Spleen (tissue), 11 donors: ENCODE measurements around the gene SACS. TPM values are rescaled to one million over a fixed set of nuclear protein-coding genes. Genes with fewer than 3 reads are reported as not detected.

Source experiments
- DNase-seq: peaks from one replicate; pipeline ENCODE4 v3.0.0-alpha.2; 2020
- H3K27ac ChIP-seq, 8 donors: fragments of 200-600 bp; sonication (generic) in 7 of 8; 1 replicate in 4 of 8; 2 replicates in 4 of 8; pipeline versions ENCODE4 v1.5.0 to v1.8.0; 2016 to 2021; ENCODE audit warnings: inconsistent platforms in 4 of 8, mild to moderate bottlenecking in 4 of 8, moderate library complexity in 1 of 8
- H3K27me3 ChIP-seq, 7 donors: fragments of 200-600 bp; sonication (generic) in 6 of 7; replicated peaks in 1 of 7; 1 replicate in 4 of 7; 2 replicates in 3 of 7; pipeline versions ENCODE4 v1.5.0 to v1.8.0; 2016 to 2021; ENCODE audit warnings: inconsistent platforms in 3 of 7, mild to moderate bottlenecking in 1 of 7
- H3K36me3 ChIP-seq, 6 donors: fragments of 200-600 bp; sonication (generic) in 5 of 6; 1 replicate in 4 of 6; 2 replicates in 2 of 6; pipeline versions ENCODE4 v1.5.0 to v1.8.0; 2016 to 2021; ENCODE audit warnings: inconsistent platforms in 2 of 6
- H3K4me1 ChIP-seq, 6 donors: fragments of 200-600 bp; sonication (generic) in 5 of 6; 1 replicate in 3 of 6; 2 replicates in 3 of 6; pipeline versions ENCODE4 v1.5.0 to v1.8.0; 2016 to 2021; ENCODE audit warnings: inconsistent platforms in 3 of 6
- H3K4me3 ChIP-seq, 8 donors: fragments of 200-600 bp; sonication (generic) in 7 of 8; 1 replicate in 4 of 8; 2 replicates in 4 of 8; pipeline versions ENCODE4 v1.5.0 to v1.8.0; 2016 to 2021; ENCODE audit warnings: inconsistent platforms in 4 of 8, mild to moderate bottlenecking in 4 of 8, moderate library complexity in 2 of 8
- H3K9me3 ChIP-seq, 8 donors: fragments of 200-600 bp; sonication (generic) in 7 of 8; 1 replicate in 4 of 8; 2 replicates in 4 of 8; pipeline versions ENCODE4 v1.5.0 to v1.8.0; 2016 to 2021; ENCODE audit warnings: inconsistent platforms in 4 of 8
- CTCF ChIP-seq, 11 experiments: fragments of 200-600 bp in 7 of 11; fragments of 450-650 bp in 4 of 11; sonication (generic) in 4 of 11; IDR thresholded peaks in 8 of 11; conservative IDR thresholded peaks in 3 of 11; 1 replicate in 7 of 11; 2 replicates in 4 of 11; pipeline versions ENCODE4 v1.4.0 to v1.8.0; 2016 to 2021; ENCODE audit warnings: antibody characterized with exemption in 11 of 11, inconsistent platforms in 4 of 11, mild to moderate bottlenecking in 1 of 11
- POLR2A ChIP-seq, 3 donors: fragments of 450-650 bp; IDR thresholded peaks; one replicate each; pipeline ENCODE4 v1.5.1; 2017; ENCODE audit warnings: antibody characterized with exemption in 3 of 3, mild to moderate bottlenecking in 1 of 3
- POLR2AphosphoS5 ChIP-seq, 3 donors: sonication (generic); formaldehyde crosslinking; IDR thresholded peaks; one replicate each; pipeline ENCODE4 v1.5.1; 2017; ENCODE audit warnings: antibody characterized with exemption in 3 of 3
- WGBS, 5 donors: extraction: QIAGEN DNeasy Blood & Tissue Kit in 3 of 5; methylation state at CpG; one replicate each; pipeline versions ENCODE4 v1.1.5 to v1.1.7; 2013 to 2018; 5-methylcytosine and 5-hydroxymethylcytosine counted together
- intact Hi-C: fragments of 100-400 bp; cut with DNase I; formaldehyde crosslinking; loops from one replicate; pipeline ENCODE4 v1.15.0; 2023; ENCODE audit warnings: low total_unique reads
- polyA plus RNA-seq, 3 donors: library from polyadenylated mRNA; stranded (reverse); fragments of 200-250 nt; gene quantifications; one replicate each; pipeline ENCODE4 v1.2.1, GENCODE V29; 2013
- total RNA-seq, 7 donors: library from RNA; depleted of rRNA in 3 of 7; stranded (reverse); fragments of >200 nt in 3 of 7; fragmentation: NEBNext Ultra II Directional in 4 of 7; extraction: Animal tissue kit (Norgen Biotek cat#: 25700) in 4 of 7; gene quantifications; one replicate each; pipeline versions ENCODE4 v1.1.0 to v1.2.1, GENCODE V29; 2016 to 2021
- donor health status: healthy with polysubstance abuse.
- donor health status: DM: no; HTN: no; CAD: no; lungs with moderate emphysema.
- donor health status: DM: no; HTN: no; CAD: no.
- donor health status: Bipolar disorder and iron deficiency.
- donor health status: healthy.
- donor health status: DM: no; HTN: no; CAD: no.
- donor health status: DM: yes; HTN: yes; CAD: no.

The SACS gene
- total and polyA plus RNA-seq, 10 donors: 4.6 to 34.4 (median 23.1) TPM

DNA sequence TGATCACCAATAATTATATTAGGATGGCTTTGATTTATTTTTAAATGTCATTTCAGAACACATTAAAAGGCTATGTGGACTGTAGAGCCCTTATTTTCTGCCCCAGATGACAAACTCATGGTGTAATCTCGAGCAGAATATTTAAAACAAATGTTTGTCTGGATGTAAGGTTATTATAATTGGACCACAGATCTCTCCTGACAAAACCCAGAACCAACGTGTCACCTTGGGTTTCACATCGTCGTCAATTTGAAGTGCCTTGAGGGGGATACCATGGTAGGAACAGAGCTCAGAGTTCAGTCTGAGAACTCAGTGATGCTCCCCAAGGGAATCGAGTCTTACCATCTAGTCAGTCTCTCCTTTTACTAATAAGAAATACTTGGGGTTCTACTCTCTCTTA lies 2.8 kb downstream of the SACS start:
- Histone ChIP-seq H3K4me1 (peaks cover 0 to 29% (median 10%) of the 10 kb centered on the region in 6 donors), H3K27ac (no peak overlapping the region), H3K36me3 (no peaks in the 10 kb centered on the region), H3K4me3 (no peak overlapping the region), H3K9me3 (no peaks in the 10 kb centered on the region), H3K27me3 (peaks cover 0 to 24% (median 0%) of the 10 kb centered on the region in 7 donors)
- TF ChIP-seq POLR2A (IDR thresholded peaks at IDR 0.05): no peak
- TF ChIP-seq POLR2AphosphoS5 (IDR thresholded peaks at IDR 0.05): no peak
- WGBS, 5 donors: 84 to 95% (median 88%) methylated on average over 5 of the region's 5 CpGs
- DNase-seq: no peak
- intact Hi-C loops: no loop called here

DNA sequence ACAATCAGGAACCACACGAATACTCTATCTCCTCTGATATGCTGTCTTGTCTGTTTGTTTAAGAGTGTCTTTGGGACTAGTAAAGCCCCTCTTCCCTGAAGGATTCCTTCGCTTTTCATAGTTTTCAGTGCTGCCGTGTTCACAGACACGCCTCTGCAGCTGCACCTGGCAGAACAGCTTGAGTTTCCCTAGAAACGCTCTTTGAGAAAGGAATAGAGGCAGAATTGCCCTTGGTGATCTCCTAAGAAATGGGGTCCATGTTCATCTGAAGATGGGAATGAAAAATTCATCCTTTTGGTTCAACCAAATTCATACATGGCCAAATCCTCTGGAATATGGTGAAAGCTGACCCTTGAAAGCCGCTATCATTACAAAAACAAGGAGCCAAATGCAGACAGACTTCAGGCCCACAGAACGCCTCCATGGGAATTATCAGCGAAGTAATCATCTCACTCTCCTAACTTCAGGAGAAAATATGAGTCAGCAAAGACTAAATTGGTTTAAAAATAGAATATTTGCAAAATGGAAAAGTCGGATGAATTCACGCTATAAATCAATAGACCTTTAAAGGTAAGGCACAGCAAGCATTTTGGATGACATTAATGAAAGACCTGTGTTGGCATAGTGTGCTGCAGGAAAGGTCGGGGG lies 5.5 kb downstream of the SACS start:
- no peak overlapping the region for H3K4me3 ChIP-seq
- H3K27me3 ChIP-seq: peaks cover 0 to 17% (median 0%) of the 10 kb centered on the region in 7 donors
- TF ChIP-seq POLR2A (IDR thresholded peaks at IDR 0.05) (no peak), POLR2AphosphoS5 (IDR thresholded peaks at IDR 0.05) (no peak), CTCF (IDR thresholded peaks at IDR 0.05 in 8 of 11, conservative IDR thresholded peaks at IDR 0.05 in 3 of 11) (no peak)
- H3K4me1 ChIP-seq: peaks cover 0 to 21% (median 5%) of the 10 kb centered on the region in 6 donors
- H3K27ac ChIP-seq: peak overlapping the region in 5 of 8 donors; percentile 12 to 43 (median 27)
- H3K36me3 ChIP-seq: no peaks in the 10 kb centered on the region
- no peak for DNase-seq
- intact Hi-C loops: no loop called here
- H3K9me3 ChIP-seq: no peaks in the 10 kb centered on the region
- WGBS, 5 donors: 83 to 92% (median 88%) methylated on average over 11 of the region's 11 CpGs

DNA sequence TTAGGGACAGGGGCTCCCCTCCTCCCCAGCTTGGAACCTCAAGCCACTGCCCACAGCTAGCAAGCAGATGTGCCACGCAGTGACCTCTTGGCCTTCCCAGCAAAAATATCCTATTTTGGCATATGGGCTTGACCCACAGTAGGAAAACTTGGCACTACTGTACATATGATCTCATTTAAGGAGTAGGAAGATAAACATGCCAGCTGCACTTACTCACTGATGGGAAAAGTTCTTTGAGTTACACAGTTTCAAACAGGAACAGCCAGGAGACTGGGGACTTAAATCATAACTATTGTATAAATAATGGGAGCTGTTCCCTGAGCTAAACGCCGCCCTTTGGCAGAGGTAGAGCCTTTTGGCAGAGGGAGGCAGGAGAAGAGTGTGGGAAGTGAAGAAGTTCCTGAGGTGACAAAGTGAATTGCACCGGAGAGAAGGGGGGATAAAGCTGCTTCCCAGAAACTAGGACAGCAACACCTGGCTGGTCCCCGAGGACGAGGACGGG lies 6.1 kb downstream of the SACS start:
- 50 to 69% (median 68%) methylated on average over 7 of the region's 7 CpGs for WGBS, 5 donors
- no peak for DNase-seq
- Histone ChIP-seq H3K36me3 (no peaks in the 10 kb centered on the region), H3K9me3 (no peaks in the 10 kb centered on the region), H3K4me1 (peaks cover 0 to 16% (median 2%) of the 10 kb centered on the region in 6 donors), H3K27ac (peak overlapping the region in 5 of 8 donors; percentile 12 to 43 (median 27)), H3K27me3 (peaks cover 0 to 11% (median 0%) of the 10 kb centered on the region in 7 donors), H3K4me3 (no peak overlapping the region)
- intact Hi-C loops: no loop called here
- peak in 2 of 3 donors; percentile 28 to 48 for TF ChIP-seq POLR2AphosphoS5 (IDR thresholded peaks at IDR 0.05)
- no peak for TF ChIP-seq POLR2A (IDR thresholded peaks at IDR 0.05)

DNA sequence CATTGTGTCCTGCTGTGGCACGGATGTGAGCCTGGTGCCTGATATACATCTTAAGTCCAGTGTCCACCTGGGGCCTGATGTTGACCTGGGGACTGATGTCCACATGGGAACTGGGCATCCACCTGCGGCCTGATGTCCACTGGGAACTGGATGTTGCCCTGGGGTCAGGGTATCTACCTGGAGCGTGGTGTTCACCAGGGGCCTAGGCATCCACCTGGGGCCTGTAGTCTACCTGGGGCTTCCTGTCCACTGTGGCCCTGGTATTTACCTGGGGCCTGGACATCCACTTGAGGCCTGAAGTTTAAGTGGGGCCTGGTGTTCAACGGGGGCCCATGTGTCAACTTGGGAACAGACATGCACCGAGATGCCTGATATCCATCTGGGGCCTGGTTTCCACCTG lies 11.9 kb downstream of the SACS start:
- no peaks in the 10 kb centered on the region for H3K4me1 ChIP-seq
- H3K27me3 ChIP-seq: no peaks in the 10 kb centered on the region
- no peaks in the 10 kb centered on the region for H3K9me3 ChIP-seq
- intact Hi-C loops: no loop called here
- H3K27ac ChIP-seq: no peak overlapping the region
- no peaks in the 10 kb centered on the region for H3K36me3 ChIP-seq
- no peak for TF ChIP-seq POLR2AphosphoS5 (IDR thresholded peaks at IDR 0.05)
- TF ChIP-seq CTCF (IDR thresholded peaks at IDR 0.05 in 8 of 11, conservative IDR thresholded peaks at IDR 0.05 in 3 of 11): no peak
- TF ChIP-seq POLR2A (IDR thresholded peaks at IDR 0.05): no peak
- no peak overlapping the region for H3K4me3 ChIP-seq
- DNase-seq: no peak
- WGBS, 5 donors: 90 to 95% (median 95%) methylated on average over 3 to 5 of the region's 5 CpGs
